ENCODE results near the gene RNPS1.

GRCh38 chr16:2229091-2229490 is 38.8 kb downstream of the RNPS1 start:
- TF ChIP-seq POLR2A (IDR thresholded peaks at IDR 0.05) (no peak), CTCF (IDR thresholded peaks at IDR 0.05) (no peak)
